T follicular helper cell (primary cell): Measurements from ENCODE around the gene ACTL7B.
"Not testable (repeated sequence)": the region's sequence is repeated elsewhere in the genome, so short reads cannot be mapped to it uniquely, and the experiment has no call there.

ENCODE experiments used
- DNase-seq: peaks from one replicate; pipeline ENCODE4 v3.0.0-alpha.2; 2020; ENCODE audit warnings: low read depth
- total RNA-seq, 2 experiments: gene quantifications; one replicate each; lab custom pipeline; 2026; lab: John Stamatoyannopoulos, UW

Gene ACTL7B
- 0 to 0.12 reads per million in 2 experiments for total RNA-seq

- DNase-seq, result no peak
Measured at GRCh38 chr9:108855888-108856287, at the start of gene ACTL7B. TSS of gene ACTL7B (minus strand) at chr9:108855986. CDS start at chr9:108855930, 56 bp downstream.

GRCh38 chr9:108905494-108905893, 49.7 kb upstream of the ACTL7B start:
- DNase-seq, result no peak

GRCh38 chr9:108904161-108904560, 48.4 kb upstream of the ACTL7B start:
- no peak for DNase-seq

GRCh38 chr9:108903420-108904103, 47.8 kb upstream of the ACTL7B start:
- no peak for DNase-seq

GRCh38 chr9:108900176-108900575, 44.4 kb upstream of the ACTL7B start:
- DNase-seq, result no peak

GRCh38 chr9:108899023-108899695, 43.4 kb upstream of the ACTL7B start:
- not testable (repeated sequence) for DNase-seq

- DNase-seq, result no peak
Measured at GRCh38 chr9:108897324-108898096, 41.7 kb upstream of the ACTL7B start.

- DNase-seq, result no peak
Measured at GRCh38 chr9:108894225-108894997, 38.6 kb upstream of the ACTL7B start.

- DNase-seq, result no peak
Measured at GRCh38 chr9:108889649-108890067, 33.9 kb upstream of the ACTL7B start.

- DNase-seq, result not testable (repeated sequence)
Measured at GRCh38 chr9:108886594-108887271, 30.9 kb upstream of the ACTL7B start.

GRCh38 chr9:108885643-108886348, 30.0 kb upstream of the ACTL7B start:
- DNase-seq, result no peak

- no peak for DNase-seq
Measured at GRCh38 chr9:108884701-108885100, 28.9 kb upstream of the ACTL7B start.

GRCh38 chr9:108883085-108883484, 27.3 kb upstream of the ACTL7B start:
- no peak for DNase-seq

GRCh38 chr9:108882052-108882888, 26.5 kb upstream of the ACTL7B start:
- DNase-seq, result no peak

GRCh38 chr9:108880738-108881316, 25.0 kb upstream of the ACTL7B start:
- DNase-seq, result no peak

GRCh38 chr9:108877524-108877923, 21.7 kb upstream of the ACTL7B start:
- DNase-seq, result no peak

GRCh38 chr9:108876425-108876824, 20.6 kb upstream of the ACTL7B start:
- no peak for DNase-seq

GRCh38 chr9:108874058-108874788, 18.4 kb upstream of the ACTL7B start:
- no peak for DNase-seq
